ENCODE measurements around the gene TIPIN. TPM values are rescaled to one million over a fixed set of nuclear protein-coding genes. Genes with fewer than 3 reads are reported as not detected.
"Not testable (repeated sequence)": the region's sequence is repeated elsewhere in the genome, so short reads cannot be mapped to it uniquely, and the experiment has no call there.

The TIPIN gene, protein sequence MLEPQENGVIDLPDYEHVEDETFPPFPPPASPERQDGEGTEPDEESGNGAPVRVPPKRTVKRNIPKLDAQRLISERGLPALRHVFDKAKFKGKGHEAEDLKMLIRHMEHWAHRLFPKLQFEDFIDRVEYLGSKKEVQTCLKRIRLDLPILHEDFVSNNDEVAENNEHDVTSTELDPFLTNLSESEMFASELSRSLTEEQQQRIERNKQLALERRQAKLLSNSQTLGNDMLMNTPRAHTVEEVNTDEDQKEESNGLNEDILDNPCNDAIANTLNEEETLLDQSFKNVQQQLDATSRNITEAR
- total RNA-seq, result 6.4 TPM

GRCh38 chr15:66356359-66357236 lies at the start of gene TIPIN:
TIPIN (minus strand) TSS chr15:66356685; CDS start chr15:66352947, 3,738 bp downstream.
- peak; percentile 93 for ATAC-seq

- no peak for ATAC-seq
Observed at GRCh38 chr15:66405615-66406014, 49.1 kb upstream of the TIPIN start.

DNA sequence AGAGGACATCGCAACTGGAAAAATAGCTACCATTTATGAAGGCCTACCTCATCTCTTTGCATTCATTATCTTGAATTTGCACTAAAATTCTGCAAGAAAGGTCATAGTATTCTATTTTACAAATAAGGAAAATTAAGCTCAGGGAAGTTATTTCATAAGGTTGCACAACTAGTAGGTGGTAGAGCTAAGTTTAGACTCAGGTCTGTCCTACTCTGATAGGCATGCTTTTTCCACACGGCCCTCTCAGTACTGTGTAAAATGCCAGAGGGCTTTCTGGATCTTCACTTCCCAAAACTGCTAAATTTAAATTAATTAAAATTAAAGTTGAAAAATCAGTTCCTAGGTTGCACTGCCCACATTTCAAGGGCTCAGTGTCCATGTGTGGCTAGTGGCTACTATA lies 48.5 kb upstream of the TIPIN start:
- ATAC-seq, result no peak

DNA sequence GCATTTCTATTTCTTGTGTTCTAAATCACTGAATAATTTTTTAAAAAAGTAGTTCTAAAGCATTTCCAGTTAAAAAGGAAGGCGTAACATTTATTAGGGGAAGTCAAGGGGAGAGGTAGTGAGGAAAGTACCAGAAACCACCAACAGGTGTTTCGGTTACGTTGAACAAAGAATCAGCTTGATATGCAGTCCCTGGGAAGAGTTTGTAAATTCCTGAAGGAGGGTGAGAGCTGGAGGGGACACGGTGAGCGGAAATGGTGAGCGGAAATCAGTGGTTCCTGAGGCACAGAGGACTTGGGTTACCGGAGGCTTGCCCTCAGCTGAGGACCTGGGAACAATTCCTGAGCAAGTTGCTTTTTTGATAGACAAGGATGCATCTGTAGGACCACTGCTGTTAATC lies 48.0 kb upstream of the TIPIN start:
- no peak for ATAC-seq

- ATAC-seq, result no peak
Observed at GRCh38 chr15:66404122-66404521, 47.6 kb upstream of the TIPIN start.

- ATAC-seq, result no peak
Observed at GRCh38 chr15:66403323-66403722, 46.8 kb upstream of the TIPIN start.

DNA sequence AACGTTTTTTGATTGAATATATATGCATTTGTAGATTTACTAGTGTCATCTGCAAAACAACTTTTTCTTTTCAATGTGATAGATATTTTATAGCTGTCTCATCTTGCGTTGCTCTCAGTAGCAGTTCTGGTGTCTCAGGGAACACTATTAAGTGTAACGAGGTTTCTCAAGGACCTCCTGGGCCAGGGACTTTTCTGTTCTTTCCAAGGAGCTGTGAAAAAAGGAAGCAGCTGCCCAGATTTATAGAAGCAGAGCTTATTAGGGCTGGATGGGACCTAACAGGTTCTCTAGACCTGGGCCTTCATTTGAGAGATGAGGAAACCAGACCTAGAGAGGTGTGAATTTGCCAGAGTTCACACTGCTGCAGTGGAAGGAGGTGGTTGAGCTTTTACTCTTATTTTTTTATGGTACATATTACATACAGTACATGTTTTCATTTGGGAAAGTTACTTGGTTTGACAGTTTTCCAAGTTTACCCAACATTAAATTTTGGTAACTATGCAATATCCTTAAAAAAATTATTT lies 46.3 kb upstream of the TIPIN start:
- no peak for ATAC-seq

DNA sequence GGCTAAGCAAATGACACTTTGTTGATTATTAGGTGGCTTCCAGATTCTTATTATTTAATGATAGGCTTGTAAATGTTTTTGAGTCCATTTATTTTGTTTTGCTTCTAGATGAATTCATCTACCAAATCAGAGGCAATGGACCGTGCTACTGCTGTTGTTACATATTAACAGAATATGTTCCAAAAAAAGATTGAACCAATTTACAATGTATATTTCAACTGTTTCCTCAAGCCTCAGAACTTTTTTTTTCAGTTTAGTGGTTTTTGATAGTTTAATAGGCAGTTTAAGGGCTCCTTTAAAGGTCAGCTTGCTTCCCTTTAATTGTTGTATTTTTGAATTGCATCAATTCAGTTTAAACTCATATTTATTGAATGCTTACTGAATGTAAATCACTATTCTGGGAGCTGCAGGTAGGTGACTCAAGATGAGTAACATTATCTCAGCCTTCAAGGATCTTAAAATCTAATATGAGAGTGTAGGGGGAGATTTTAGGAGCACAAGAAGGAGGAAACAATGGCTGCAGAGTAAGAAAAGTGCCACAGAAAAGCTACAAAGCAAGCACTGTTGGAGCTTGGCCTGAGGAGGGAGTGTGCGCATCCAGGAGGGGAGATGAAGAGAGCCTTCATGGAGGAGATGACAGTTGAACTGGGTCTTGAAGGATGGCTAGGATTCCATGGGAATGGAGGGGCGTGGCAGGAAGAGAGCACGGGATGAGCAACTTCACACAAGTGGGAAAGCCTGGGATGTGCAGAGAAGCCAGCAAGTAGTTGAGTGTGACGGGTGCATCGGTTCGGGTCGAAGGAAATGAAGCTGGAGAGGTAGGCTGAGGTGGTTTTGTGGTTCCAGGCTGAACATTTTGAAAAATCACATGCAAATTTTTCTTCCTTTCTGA lies 44.9 kb upstream of the TIPIN start:
- ATAC-seq, result no peak

GRCh38 chr15:66400351-66400774 lies 43.9 kb upstream of the TIPIN start:
- no peak for ATAC-seq

- ATAC-seq, result no peak
Observed at GRCh38 chr15:66399276-66399675, 42.8 kb upstream of the TIPIN start.

- ATAC-seq, result no peak
Observed at GRCh38 chr15:66394915-66395314, 38.4 kb upstream of the TIPIN start.

DNA sequence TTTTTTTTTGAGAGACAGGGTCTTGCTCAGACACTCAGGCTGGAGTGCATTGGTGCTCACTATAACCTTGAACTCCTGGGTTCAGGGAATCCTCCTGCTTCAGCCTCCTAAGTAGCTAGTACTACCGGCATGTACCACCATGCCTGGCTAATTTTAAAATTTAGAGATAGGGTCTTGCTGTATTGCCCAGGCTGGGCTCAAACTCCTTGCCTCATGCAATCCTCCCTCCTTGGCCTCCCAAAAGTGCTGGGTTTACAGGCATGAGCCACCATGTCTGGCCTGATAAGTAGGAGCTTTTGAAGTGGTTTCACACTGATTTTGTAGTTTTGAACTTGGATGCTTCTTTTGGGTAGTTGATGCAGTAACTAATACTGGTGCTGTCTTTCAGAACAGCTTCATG lies 38.0 kb upstream of the TIPIN start:
- no peak for ATAC-seq

- ATAC-seq, result not testable (repeated sequence)
Observed at GRCh38 chr15:66393037-66393436, 36.6 kb upstream of the TIPIN start.

DNA sequence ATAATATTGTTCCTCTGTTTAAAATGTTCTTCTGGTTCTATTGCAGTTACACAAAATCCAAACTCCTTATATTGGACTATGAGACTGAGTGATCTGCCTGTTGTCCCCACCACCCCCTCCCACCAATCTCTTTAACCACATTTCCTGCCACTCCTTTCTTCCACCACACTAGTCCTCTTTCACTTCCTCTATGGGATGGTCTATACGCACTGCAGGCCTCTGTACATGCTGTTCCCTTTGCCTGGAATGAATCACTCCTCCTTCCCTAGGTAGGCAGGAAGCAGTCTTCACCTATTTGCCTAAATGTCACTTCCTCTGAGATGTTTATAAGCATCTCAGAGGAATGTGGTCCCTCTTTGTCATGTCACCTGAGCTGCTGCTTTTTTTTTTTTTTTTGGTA lies 34.2 kb upstream of the TIPIN start:
- peak; percentile 29 for ATAC-seq

- no peak for ATAC-seq
Observed at GRCh38 chr15:66389859-66390381, 33.4 kb upstream of the TIPIN start.

- no peak for ATAC-seq
Observed at GRCh38 chr15:66389098-66389858, 32.8 kb upstream of the TIPIN start.

- no peak for ATAC-seq
Observed at GRCh38 chr15:66388576-66388975, 32.1 kb upstream of the TIPIN start.

DNA sequence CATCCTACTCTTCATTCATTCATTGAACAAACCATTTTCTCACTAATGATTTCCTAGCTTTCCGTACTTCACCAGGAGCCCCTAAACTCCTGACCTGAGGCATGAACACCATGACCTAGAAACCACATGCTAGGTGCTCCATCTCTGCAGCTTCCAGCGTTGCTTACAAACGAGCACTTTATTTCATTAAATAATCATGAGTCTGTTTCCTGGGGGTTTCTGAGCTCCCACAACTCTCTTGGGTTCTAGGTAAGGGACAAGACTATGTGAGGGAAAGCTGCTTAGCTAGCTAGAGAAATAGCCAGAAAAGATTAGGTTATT lies 31.5 kb upstream of the TIPIN start:
- ATAC-seq, result no peak

DNA sequence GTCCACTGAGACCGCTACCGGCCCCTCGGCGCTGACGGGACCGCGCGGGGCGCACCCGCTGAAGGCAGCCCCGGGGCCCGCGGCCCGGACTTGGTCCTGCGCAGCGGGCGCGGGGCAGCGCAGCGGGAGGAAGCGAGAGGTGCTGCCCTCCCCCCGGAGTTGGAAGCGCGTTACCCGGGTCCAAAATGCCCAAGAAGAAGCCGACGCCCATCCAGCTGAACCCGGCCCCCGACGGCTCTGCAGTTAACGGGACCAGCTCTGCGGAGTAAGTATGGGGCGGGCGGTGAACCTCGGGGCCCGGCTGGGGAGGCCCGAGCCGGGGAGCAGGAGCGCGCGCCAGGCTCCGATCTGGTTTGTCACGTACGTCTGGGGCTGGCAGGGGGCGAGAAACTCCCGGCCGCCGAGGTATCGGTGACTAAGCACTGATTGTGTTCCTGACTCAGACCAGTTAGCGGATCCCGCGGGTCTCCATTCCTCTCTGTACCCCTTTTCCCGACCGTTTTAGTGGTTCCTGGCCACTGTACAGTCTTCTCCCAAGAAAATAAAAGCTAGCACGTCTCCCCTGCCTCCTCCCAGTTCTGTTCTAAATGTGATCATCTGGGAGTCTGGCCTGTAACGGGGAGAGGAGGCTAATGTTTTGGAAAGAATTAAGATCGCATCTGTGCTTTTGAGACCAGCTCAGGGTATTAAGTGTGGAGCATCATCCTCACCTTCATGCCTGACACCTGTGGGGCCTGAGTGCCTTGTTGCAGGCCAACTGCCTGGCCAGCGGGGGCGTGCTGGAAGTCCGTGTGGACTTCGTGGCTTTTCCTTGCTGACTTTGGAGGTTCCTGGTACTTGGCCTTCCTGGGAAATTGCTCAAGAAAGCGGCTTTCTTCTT lies 30.9 kb upstream of the TIPIN start:
- ATAC-seq, result peak; percentile 50
